SK-N-SH (cell line): Measurements from ENCODE around the gene ABLIM2. TPM values are rescaled to one million over a fixed set of nuclear protein-coding genes. Genes with fewer than 3 reads are reported as not detected.

Experiments used
- CTCF ChIA-PET: fragments of 300-600, 350-600 bp; formaldehyde crosslinking; extraction: SDS; loops from one replicate; lab custom pipeline; 2021; lab: Yijun Ruan, JAX
- POLR2A ChIA-PET: fragments of 350-600 bp; sonication (Branson Sonifier 250); formaldehyde crosslinking; extraction: SDS; loops from one replicate; lab custom pipeline; 2020; ENCODE audit warnings: antibody characterized with exemption, inconsistent platforms; lab: Yijun Ruan, JAX
- DNase-seq: peaks from one replicate; pipeline ENCODE4 v3.0.0; 2012
- H2AFZ ChIP-seq: fragments of 200-600 bp; sonication (generic); 2 replicates; pipeline ENCODE4 v1.8.1; 2016; ENCODE audit warnings: antibody characterized with exemption, mild to moderate bottlenecking, low read depth
- H3F3A ChIP-seq: fragments of 200-600 bp; sonication (generic); replicated peaks from 2 replicates; pipeline ENCODE3; 2016; ENCODE audit warnings: antibody characterized with exemption, mild to moderate bottlenecking; ENCODE audit not compliant: insufficient read depth
- H3K27ac ChIP-seq, 2 experiments: fragments of 200-500 bp in 1 of 2; fragments of 200-600 bp in 1 of 2; sonication (Bioruptor generic) in 1 of 2; sonication (generic), shearing (Covaris generic) in 1 of 2; 2 replicates each; pipeline versions ENCODE4 v1.5.1 to v1.6.1; 2014 to 2016; ENCODE audit warnings: low read depth in 2 of 2, inconsistent platforms in 1 of 2, low read length in 1 of 2, mild to moderate bottlenecking in 1 of 2, mixed read lengths in 1 of 2
- H3K27me3 ChIP-seq: fragments of 200-600 bp; sonication (generic), shearing (Covaris generic); 2 replicates; pipeline ENCODE4 v1.6.1; 2016; ENCODE audit warnings: mixed run types; ENCODE audit not compliant: insufficient read depth
- H3K36me3 ChIP-seq, 2 experiments: fragments of 200-500 bp in 1 of 2; fragments of 200-600 bp in 1 of 2; sonication (Bioruptor generic) in 1 of 2; sonication (generic) in 1 of 2; replicated peaks in 1 of 2; 2 replicates each; pipeline versions ENCODE3 to v1.5.1; 2014 to 2016; ENCODE audit warnings: low read length in 1 of 2, mild to moderate bottlenecking in 1 of 2; ENCODE audit not compliant: insufficient read depth in 2 of 2, control insufficient read depth in 1 of 2
- H3K4me1 ChIP-seq, 2 experiments: fragments of 200-500 bp in 1 of 2; fragments of 200-600 bp in 1 of 2; sonication (Bioruptor generic) in 1 of 2; sonication (generic), shearing (Covaris generic) in 1 of 2; 2 replicates each; pipeline versions ENCODE4 v1.5.1 to v1.6.1; 2014 to 2016; ENCODE audit warnings: low read depth in 1 of 2, low read length in 1 of 2, mixed run types in 1 of 2; ENCODE audit not compliant: insufficient read depth in 2 of 2, control insufficient read depth in 1 of 2
- H3K4me2 ChIP-seq: fragments of 200-600 bp; sonication (generic), shearing (Covaris generic); 2 replicates; pipeline ENCODE4 v1.6.1; 2017; ENCODE audit warnings: mixed run types
- H3K4me3 ChIP-seq, 2 experiments: fragments of 200-500 bp in 1 of 2; fragments of 200-600 bp in 1 of 2; sonication (Bioruptor generic) in 1 of 2; sonication (generic), shearing (Covaris generic) in 1 of 2; 2 replicates each; pipeline versions ENCODE4 v1.5.1 to v1.8.1; 2014 to 2016; ENCODE audit warnings: low read depth in 2 of 2, inconsistent platforms in 1 of 2, low read length in 1 of 2, mild to moderate bottlenecking in 1 of 2, mixed read lengths in 1 of 2, moderate library complexity in 1 of 2
- H3K79me2 ChIP-seq: fragments of 200-600 bp; sonication (generic); 2 replicates; pipeline ENCODE4 v1.8.1; 2017; ENCODE audit warnings: mild to moderate bottlenecking; ENCODE audit not compliant: insufficient read depth
- H3K9ac ChIP-seq: fragments of 200-600 bp; sonication (generic); 2 replicates; pipeline ENCODE4 v1.6.1; 2017; ENCODE audit warnings: mixed run types
- H3K9me2 ChIP-seq: fragments of 200-600 bp; sonication (generic); 2 replicates; pipeline ENCODE4 v1.6.1; 2017; ENCODE audit warnings: mixed run types
- H3K9me3 ChIP-seq: fragments of 200-600 bp; sonication (generic); 2 replicates; pipeline ENCODE4 v1.6.1; 2017; ENCODE audit warnings: mixed run types, mild to moderate bottlenecking, moderate library complexity
- H4K20me1 ChIP-seq: fragments of 200-600 bp; sonication (generic); 2 replicates; pipeline ENCODE4 v1.6.1; 2017; ENCODE audit warnings: mild to moderate bottlenecking, mixed run types; ENCODE audit not compliant: insufficient read depth
- CHD2 ChIP-seq: fragments of 150-350 bp; IDR thresholded peaks from 2 replicates; pipeline ENCODE4 v1.6.1; 2018; ENCODE audit warnings: low read length; ENCODE audit not compliant: partially characterized antibody
- CTCF ChIP-seq: fragments of 200-600 bp; sonication (generic); IDR thresholded peaks from 2 replicates; pipeline ENCODE4 v1.6.1; 2017; ENCODE audit warnings: antibody characterized with exemption, mild to moderate bottlenecking, moderate library complexity
- FOSL2 ChIP-seq: IDR thresholded peaks from 2 replicates; pipeline ENCODE4 v1.4.0; 2012; ENCODE audit warnings: low read depth, mild to moderate bottlenecking, moderate library complexity, borderline replicate concordance
- FOXM1 ChIP-seq: IDR thresholded peaks from 2 replicates; pipeline ENCODE4 v1.4.0; 2012; ENCODE audit warnings: low read depth, mild to moderate bottlenecking
- GATA2 ChIP-seq: sonication (generic); formaldehyde crosslinking; IDR thresholded peaks from 2 replicates; pipeline ENCODE4 v1.5.0; 2020; ENCODE audit warnings: mild to moderate bottlenecking, missing genetic modification reagents
- RCOR1 ChIP-seq: fragments of 150-350 bp; IDR thresholded peaks from 2 replicates; pipeline ENCODE4 v1.6.1; 2017; ENCODE audit warnings: antibody characterized with exemption, low read length
- REST ChIP-seq: IDR thresholded peaks from 2 replicates; pipeline ENCODE4 v1.6.1; 2012; ENCODE audit warnings: mild to moderate bottlenecking, low read depth, low read length, moderate library complexity
- RFX5 ChIP-seq: IDR thresholded peaks from 2 replicates; pipeline ENCODE4 v1.6.1; 2012; ENCODE audit warnings: mild to moderate bottlenecking, improper control_type of control experiment, low read length
- RXRA ChIP-seq: IDR thresholded peaks from 2 replicates; pipeline ENCODE4 v1.4.0; 2012; ENCODE audit warnings: low read depth, mild to moderate bottlenecking, borderline replicate concordance
- TEAD4 ChIP-seq: IDR thresholded peaks from 2 replicates; pipeline ENCODE4 v1.4.0; 2012; ENCODE audit warnings: mild to moderate bottlenecking, borderline replicate concordance; ENCODE audit not compliant: insufficient read depth
- USF2 ChIP-seq: fragments of 150-350 bp; IDR thresholded peaks from 2 replicates; pipeline ENCODE4 v1.6.1; 2017; ENCODE audit warnings: antibody characterized with exemption, low read length, low read depth, borderline replicate concordance
- ZBTB33 ChIP-seq: IDR thresholded peaks from 2 replicates; pipeline ENCODE4 v1.4.0; 2012; ENCODE audit warnings: low read depth, borderline replicate concordance
- WGBS: methylation state at CpG from one replicate; pipeline ENCODE4 v1.1.6; 2017; ENCODE audit warnings: low lambda C conversion rate; 5-methylcytosine and 5-hydroxymethylcytosine counted together
- polyA plus RNA-seq, 3 experiments: library from polyadenylated mRNA; depleted of rRNA; stranded (reverse); fragments of >200 nt; gene quantifications; 2 replicates each; pipeline ENCODE4 v1.2.3, GENCODE V29; 2012

Gene ABLIM2
- polyA plus RNA-seq, 1 of the 3 experiments (the other 2 are of a cell fraction): 0.53 TPM

- no peaks in the 10 kb centered on the region for H3K9me2 ChIP-seq
- ChIA-PET POLR2A (no interaction called here), CTCF (interaction anchor here (1.5 to 4.7 kb wide), 3 partner anchors 19 to 207 kb away, joined by 3 to 29 read pairs (median 24); no protein-coding TSS in a partner anchor)
- H3K9me3 ChIP-seq: no peaks in the 10 kb centered on the region
- H3K4me3 ChIP-seq: no peak overlapping the region
- H3F3A ChIP-seq: no peaks in the 10 kb centered on the region
- 70% methylated on average over 7 of the region's 20 CpGs for WGBS
- no peaks in the 10 kb centered on the region for H3K36me3 ChIP-seq
- H3K9ac ChIP-seq: no peak overlapping the region
- no peaks in the 10 kb centered on the region for H4K20me1 ChIP-seq
- no peak overlapping the region for H3K27ac ChIP-seq
- no peak for DNase-seq
- H3K4me2 ChIP-seq: no peak overlapping the region
- H3K4me1 ChIP-seq: peaks cover 13 to 40% of the 10 kb centered on the region in 2 experiments; a peak in 2 of 4 replicates
- H3K27me3 ChIP-seq: no peaks in the 10 kb centered on the region
- H2AFZ ChIP-seq: no peak overlapping the region
- no peaks in the 10 kb centered on the region for H3K79me2 ChIP-seq
- TF ChIP-seq REST (no peak), RFX5 (no peak)
These were observed 37.3 kb upstream of the ABLIM2 start for GRCh38 chr4:8195841-8196458.

GRCh38 chr4:8195431-8195830 is 36.8 kb upstream of the ABLIM2 start:
- Histone ChIP-seq H4K20me1 (no peaks in the 10 kb centered on the region), H2AFZ (no peak overlapping the region), H3K27me3 (no peaks in the 10 kb centered on the region), H3K36me3 (no peaks in the 10 kb centered on the region), H3K4me1 (peaks cover 13 to 35% of the 10 kb centered on the region in 2 experiments; a peak in 2 of 4 replicates), H3K79me2 (no peaks in the 10 kb centered on the region), H3K9me2 (no peaks in the 10 kb centered on the region), H3K4me3 (no peak overlapping the region), H3F3A (no peaks in the 10 kb centered on the region), H3K27ac (no peak overlapping the region), H3K4me2 (no peak overlapping the region), H3K9me3 (no peaks in the 10 kb centered on the region), H3K9ac (no peak overlapping the region)
- no peak for TF ChIP-seq CTCF
- no peak for TF ChIP-seq GATA2
- TF ChIP-seq RXRA: no peak
- TF ChIP-seq ZBTB33: no peak
- no peak for TF ChIP-seq FOSL2
- TF ChIP-seq FOXM1: no peak
- TF ChIP-seq CHD2: no peak
- TF ChIP-seq USF2: no peak
- no peak for TF ChIP-seq TEAD4
- no peak for TF ChIP-seq RCOR1
- 72% methylated on average over 7 of the region's 7 CpGs for WGBS
- ChIA-PET CTCF (interaction anchor here (1.4 to 3.3 kb wide), 4 partner anchors 17 to 208 kb away, joined by 3 to 24 read pairs (median 10); no protein-coding TSS in a partner anchor), POLR2A (no interaction called here)
- no peak for DNase-seq
